AG20443 (cell line): ENCODE data around the gene GPR149.
A peak's percentile ranks its signal among the peaks of the same experiment; 100 is the strongest.

ENCODE experiments used
- DNase-seq: peaks from one replicate; pipeline ENCODE4 v3.0.0; 2012; ENCODE audit warnings: low spot score, mixed read lengths

The GPR149 gene

DNA sequence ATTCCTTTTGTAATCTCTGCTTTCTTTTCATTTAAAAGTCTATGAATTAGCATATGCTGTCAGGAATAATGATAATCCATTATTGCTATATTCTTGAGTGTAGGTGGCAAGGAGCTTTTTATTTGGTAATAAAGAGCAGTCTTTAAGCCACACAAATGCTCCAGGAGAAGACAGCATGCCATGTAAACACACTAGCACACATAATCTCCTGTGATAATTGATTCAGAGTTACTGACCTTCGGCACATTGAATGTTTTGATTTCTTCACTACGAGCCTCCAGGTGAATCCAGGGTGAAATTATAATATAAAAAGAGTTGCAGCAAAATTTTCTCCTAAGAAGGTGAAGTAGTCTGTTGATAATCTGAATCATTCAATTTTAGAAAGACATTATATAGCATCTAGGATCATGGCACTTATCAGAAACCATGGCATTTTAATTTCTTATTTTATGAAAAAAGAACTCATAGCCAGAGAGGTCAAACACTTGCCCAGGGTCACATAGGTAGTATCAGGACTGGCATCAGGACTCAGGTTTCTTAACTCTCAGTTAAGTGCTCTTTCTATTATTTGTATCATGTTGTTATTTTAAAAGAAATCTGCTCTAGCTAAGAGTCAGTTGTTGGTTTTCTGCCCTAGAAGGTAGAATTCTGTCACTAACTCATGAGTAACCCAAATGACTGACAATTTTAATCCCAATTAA is 84.4 kb downstream of the GPR149 start:
- DNase-seq = no peak

DNA sequence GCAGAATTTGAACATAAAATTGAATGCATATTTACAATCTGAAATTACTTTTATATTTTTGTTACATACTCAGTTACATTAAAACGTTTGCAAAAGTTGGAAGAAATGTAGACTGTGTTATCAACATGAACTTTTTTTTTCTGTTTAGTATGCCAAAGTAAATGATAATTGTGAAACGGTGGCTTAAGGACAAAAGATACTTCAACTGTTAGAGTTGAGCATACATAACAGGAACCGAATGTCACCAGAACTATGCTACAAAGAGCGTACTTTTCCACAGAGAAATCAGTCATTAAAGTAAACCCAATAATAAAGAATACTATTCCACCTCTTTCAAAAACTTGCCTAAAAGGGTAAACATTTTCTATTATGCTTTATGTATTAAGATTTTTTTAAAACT is 91.4 kb downstream of the GPR149 start:
- DNase-seq = no peak

DNA sequence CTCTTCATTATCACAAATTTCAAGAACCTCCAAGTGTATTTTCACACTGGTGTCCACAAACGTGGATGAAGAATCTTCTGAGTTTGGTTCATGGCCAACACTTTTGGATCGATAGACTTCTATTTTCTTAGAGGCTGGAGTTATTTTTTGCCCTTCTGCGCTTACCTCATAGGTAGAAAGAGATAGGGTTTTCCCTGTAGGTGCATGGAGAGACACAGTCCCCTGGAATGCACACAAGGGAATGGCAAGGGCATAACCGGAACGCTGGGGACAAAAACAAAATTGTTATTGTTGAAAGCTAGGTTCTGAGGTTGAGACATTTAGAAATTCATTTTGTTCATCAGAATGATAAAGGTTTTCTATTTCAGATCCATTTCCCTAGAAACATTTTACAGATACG is 92.0 kb downstream of the GPR149 start:
- DNase-seq = no peak

DNA sequence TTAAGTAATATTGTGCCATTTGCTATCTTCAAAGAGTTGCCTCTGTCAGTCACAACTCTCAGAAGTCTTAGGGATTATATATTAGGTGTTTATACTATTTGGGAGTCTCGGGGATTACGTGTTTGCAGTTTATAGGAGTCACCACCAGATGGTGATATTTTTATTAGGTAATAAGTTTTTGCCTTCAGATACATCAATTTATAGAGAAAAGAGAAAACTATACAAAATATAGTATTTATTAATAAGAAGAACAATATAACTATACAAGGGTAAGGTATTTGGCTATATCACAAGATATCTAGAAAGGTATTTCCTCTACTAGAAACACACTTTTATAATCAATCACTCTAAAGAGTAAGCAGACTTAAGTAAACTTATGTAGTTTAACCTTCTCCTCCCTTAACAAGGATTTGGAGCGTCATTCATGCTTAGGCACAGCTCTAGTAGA is 95.0 kb downstream of the GPR149 start:
- DNase-seq = peak; percentile 29

DNA sequence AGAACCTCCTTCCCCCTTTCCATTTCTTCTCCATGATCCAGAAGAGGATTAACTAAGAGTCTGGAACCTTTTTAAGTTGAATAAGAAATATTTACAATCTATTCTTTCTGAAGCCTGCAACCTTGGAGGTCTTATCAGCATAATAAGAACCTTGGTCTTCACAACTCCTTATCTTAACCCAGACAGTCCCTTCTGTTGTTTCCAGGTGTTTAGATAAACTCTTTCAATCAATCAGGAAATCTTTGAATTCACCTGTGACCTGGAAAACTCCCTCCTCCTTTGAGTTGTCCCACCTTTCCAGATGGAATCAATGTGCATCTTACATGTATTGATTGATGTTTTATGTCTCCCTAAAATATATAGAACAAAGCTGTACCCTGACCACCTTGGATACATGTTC is 102.1 kb downstream of the GPR149 start:
- DNase-seq = no peak

DNA sequence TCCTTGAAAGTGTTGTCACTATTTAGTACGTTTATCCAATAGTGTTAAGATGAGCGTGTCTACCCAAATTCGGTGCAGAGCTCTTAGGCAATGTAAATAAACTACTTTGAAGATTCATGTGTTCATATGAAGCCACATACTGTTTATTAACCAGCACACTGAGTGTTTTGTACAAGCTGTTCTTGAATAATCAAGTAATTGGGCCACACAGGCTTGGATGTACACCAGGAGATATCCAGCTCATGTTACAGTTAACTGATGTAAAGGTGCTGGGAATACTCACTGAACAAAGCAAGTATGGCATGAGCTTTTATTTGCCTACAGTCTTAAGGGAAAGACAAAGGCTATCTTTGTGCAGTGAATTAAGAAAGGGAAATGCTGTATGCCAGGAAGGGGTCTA is 105.1 kb downstream of the GPR149 start:
- no peak for DNase-seq

DNA sequence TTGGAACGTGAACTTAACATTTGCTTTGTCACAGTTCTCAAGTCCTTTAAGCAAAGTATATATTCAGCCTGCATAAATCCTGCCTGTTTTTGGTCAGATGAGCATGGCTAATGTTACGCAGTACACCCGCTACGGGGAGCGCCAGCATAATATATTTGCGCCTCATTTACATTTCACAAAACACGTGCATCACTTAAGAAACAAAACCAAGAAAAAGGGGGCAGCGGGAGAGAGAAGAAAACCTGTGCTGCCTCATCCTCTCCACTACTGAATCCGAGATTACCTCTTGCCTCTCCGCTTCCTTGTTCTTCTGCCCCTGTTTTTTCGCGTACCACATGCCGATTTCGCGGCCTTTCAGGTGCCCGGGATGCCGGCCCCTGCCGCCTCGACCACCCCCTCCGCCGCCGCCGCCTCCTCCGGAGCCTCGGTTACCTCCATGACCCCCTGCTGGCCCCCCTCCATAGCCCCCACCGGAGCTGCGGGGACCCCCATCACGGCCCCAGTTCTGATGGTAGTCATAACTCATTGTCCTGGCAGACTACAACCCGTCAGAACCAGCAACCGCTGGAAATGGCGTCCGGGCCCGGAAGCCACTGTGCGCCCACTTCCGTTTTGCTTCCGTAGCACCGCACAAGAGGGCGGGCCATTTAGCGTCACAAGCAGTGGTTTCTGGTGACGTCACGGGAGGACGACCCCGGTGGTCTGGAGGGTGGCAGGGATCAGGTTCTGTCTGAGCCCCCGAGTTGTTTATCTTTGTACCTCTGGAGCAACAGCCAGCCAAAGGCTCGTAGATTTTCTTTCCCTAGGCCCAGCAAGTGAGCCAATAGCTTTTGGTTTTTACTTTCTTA is 105.9 kb downstream of the GPR149 start, which contains the start of gene DHX36:
DHX36 (minus strand) TSS at position 597 of the 848 bp plus-strand sequence; CDS start at position 526, 71 bp downstream.
- DNase-seq = peak; percentile 95

DNA sequence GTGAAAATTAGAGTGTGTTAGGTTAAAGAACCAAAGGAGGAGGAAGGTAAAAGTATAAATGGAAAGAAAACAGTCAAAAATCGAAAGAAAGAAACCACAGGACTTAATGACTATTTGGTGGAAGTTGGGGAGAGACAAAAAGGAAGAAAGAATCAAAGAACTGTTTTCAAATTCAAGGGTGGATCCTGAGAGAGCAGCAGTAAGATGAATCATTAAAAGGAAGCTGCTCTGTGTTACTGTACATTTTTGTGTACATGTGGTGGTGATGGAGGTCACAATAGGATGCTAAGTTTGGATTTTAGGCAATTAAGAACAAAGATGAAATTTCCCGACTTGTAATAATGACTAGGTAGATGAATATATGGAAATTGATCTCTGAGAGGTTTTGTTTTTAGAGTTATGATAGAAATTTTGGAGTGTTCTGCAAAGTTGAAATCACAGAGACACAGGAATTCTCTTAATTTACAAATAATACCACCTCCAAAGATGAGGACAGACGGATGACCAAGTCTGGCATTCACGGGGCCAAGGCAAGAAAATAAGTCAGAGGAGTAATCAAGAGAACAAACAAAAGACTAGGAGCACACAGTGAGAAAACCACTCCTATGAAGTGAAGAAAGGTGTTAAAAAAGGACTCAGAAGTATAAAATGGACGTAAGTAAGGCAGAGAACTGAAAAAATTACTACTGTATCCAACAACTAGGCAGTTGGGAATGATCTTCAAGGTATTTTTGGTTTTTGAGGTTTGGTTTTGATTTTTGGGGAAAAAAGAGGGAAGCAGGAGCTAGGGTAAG is 112.8 kb downstream of the GPR149 start:
- DNase-seq = no peak

DNA sequence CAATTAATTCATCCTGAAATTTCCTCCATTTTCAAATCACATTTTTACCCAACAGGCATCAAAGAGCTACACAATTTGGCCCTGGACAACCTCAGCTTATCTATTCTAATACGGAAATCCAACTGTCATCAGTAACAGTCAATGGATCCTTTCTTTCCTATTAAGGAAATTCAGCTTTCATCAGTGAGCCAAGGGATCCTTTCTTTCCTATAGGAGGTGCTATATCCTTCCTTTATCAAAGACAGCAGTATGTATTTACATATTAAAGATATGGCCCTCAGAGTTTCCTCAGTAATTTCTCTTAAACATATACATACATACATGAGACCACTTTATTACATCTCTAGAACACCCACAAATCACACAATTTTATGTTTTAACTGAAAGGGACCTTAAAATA is 115.8 kb downstream of the GPR149 start:
- no peak for DNase-seq

DNA sequence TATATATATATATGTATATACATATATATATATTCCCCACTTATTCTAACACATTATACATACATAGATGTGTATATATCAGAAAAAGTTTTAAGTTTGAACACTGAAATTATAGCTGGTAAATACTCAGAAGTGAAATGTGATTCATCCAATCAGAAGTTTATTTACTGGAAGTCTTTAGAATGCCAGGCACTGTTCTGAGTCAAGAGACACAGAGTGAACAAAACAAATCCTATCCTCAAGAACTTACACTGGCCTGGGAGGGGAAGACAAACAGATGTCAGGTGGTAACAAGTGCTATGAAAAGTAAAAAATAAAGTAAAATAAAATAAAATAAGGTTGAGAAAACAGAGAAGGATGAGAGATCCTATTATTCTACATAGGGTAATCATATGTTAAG is 119.2 kb downstream of the GPR149 start:
- DNase-seq = peak; percentile 20

DNA sequence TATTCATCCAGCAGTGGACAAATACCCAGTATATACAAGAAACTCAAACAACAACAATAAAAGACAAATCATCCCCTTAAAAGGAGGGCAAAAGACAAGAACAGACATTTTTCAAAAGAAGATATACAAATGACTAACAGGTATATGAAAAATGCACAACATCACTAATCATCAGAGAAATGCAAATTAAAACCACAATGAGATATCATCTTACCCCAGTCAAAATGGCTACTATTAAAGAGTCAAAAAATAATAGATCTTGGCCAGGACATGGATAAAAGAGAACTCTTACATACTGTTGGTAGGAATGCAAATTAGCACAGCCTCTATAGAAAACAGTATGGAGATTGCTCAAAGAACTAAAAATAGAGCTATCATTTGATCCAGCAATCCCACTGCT is 122.6 kb downstream of the GPR149 start:
- DNase-seq = no peak

DNA sequence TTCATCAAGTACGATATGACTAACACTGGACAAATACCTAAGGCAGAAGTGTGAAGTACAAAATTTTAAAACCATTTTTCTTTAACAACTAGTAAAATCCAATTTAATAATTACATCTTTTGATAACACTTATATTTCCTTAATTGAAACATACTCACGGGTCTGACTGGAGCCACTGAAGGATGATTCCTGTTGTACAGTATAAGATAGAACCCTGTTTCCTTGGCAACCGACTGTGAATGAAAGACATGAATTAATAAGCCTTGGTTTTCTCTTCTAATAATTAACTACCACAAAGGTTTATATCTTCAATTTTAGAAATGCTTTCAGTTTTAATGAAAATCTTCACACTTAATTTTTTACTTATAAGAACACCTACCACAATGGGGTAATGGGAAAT is 125.1 kb downstream of the GPR149 start:
- DNase-seq = no peak

DNA sequence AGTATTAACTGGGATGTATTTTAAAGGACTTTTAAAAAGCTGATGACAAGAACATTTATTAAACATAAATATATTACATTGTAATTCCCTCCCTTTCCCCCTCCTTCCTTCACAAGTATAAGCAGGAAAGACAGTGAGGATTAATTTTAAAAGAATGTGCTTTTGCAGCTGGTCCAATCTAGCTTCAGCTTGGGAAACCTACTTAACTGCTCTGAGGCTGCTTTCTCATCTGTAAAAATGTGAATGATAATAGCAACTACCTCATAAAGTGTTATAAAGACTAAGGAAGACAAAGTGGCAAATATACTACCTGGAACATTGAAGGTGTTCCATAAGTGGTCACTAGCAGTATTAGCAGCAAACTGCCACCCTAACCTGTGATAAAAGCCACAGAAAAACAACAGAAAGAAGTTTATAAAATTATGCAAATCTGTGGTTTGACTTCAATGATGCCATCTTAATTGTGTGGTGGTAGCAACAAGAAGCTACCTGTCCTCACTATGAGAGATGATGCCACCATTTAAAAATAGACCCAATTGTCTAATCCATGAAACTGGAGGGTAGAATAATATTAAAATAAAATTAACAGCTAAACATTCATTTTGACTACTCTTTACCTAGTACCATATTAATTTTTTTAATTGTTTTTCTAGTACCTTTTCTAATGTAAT is 125.7 kb downstream of the GPR149 start:
- peak; percentile 29 for DNase-seq

DNA sequence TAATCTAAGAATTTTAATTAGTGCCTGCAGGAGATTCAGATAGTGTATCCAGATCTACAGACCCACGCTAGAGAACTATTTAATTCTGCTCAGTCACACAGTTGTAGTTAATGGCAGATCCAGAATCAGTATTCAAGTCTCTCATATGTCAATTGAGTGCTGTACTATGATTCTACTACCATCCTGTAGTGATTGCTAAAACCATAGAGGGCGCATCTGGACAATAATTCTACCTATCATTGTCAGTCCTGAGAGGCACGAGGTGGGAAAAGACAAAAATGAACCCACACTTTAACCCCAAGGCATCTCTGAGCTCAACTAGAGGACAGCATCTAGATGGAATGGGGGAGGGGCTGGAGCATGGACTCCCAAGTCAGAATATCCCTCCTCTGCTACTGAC is 128.4 kb downstream of the GPR149 start:
- no peak for DNase-seq

DNA sequence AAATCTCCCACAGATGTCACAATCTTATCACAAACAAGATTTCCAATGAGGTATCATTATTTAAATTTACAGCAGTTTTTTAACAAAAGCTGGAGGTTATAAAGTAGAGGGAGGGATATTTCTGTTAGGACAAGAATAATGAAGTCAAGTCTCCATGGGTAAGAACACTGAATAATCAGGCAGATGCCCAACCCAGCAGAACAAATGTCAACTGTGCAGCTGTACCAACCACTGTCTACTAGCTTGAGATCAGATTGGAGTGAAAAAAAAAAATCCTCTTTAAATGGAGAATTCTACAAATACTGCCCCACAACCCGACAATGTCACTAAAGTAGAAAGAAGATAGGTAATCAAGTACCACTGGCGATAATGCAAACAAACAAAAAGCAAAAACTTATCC is 136.0 kb downstream of the GPR149 start:
- no peak for DNase-seq

DNA sequence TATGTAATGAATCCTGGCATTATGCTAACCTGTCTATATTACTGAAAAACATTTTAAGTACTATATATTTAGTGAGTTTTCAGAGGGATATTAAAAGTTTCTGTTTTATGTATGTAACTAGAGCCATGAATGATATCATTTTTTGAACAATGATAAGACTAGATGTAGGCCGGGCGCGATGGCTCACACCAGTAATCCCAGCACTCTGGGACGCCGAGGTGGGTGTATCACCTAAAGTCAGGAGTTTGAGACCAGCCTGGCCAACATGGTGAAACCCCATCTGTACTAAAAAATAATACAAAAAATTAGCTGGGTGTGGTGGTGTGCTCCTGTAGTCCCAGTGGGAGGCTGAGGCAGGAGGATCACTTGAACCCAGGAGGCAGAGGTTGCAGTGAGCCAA is 139.8 kb downstream of the GPR149 start:
- no peak for DNase-seq
